ENCODE results near the gene RASD1. TPM values are rescaled to one million over a fixed set of nuclear protein-coding genes. Genes with fewer than 3 reads are reported as not detected.
A peak's percentile ranks its signal among the peaks of the same experiment; 100 is the strongest.
"Not testable (repeated sequence)": the region's sequence is repeated elsewhere in the genome, so short reads cannot be mapped to it uniquely, and the experiment has no call there.

The RASD1 gene
- polyA plus RNA-seq, 4 donors: 0.74 to 1.3 (median 0.89) TPM

DNA sequence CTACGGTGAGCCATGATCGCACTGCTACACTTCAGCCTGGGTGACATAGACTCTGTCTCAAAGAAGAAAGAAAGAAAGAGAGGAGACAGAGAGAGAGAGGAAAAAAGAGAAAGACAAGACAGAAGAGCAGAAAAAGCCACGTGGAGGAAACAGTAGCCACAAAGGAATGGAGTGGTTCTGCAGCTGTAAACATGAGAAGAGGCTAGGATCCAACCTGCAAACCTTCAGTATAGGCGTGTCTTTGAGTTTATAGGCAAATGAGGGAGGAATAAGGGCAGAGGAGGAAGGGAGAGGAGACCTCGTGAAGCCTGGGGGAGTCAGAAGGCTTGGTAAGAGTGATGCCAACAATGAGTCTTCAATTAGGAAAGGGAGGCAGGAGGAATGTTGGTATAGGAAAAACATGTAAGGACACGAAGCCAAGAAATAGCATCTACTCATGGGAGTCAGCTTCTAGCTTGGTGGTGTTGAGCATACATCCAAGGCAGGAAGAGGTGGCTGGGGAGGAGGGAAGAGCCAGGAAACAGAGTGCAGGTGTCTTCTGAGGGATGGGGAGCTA, 15.5 kb downstream of the RASD1 start:
- DNase-seq (ENCODE audit: low read depth in 4 of 4, low spot score in 3 of 4): no peak

GRCh38 chr17:17479209-17479608, 17.0 kb downstream of the RASD1 start:
- no peak for DNase-seq (ENCODE audit: low read depth in 4 of 4, low spot score in 3 of 4)

DNA sequence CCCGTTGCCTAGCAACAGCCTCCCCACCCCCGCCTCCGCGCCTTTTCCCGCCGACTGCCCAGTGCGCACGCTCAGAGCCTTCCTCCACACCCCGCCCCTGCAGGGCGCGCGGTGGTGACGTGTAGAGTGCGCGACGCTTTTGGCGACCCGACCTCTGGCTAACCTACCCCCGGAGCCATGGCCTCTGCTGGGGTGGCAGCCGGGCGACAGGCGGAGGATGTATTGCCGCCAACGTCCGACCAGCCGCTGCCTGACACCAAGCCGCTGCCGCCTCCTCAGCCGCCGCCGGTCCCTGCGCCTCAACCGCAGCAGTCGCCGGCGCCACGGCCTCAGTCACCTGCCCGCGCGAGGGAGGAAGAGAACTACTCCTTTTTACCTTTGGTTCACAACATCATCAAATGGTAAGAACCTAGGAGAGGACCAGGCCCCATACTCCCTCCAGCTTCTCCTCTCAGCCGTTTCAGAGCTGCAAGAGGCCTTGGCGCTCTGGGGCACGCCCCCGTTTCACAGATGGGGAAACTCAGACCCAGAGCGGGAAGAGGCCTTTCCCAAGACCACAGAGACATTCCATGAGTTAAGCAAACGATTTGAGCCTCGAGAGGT, 19.2 kb downstream of the RASD1 start, which contains the start of gene MED9:
Gene MED9, plus strand, starts transcription at position 136 of the 603 bp plus-strand sequence. Its CDS starts 42 bp downstream, at position 178.
- DNase-seq (ENCODE audit: low read depth in 4 of 4, low spot score in 3 of 4): peak; percentile 83 to 88 (median 87)

DNA sequence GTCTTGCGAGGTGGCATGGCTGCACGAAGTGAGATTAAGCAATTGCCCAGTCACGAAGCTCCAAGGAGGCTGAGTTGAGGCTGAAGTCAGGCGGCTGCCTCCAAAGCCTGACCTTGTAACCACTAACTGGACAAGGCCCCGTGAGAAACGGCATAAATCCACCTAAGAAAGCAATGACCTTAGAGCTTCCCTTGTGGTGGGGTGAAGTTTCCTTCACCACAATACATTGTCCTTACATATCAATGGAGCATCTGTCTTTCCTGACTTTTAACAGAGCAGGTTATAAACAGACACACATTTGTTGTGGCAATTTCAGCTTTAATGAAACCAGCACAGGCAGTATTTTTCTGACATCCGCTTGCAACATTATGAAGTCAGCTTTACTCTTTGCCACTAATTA, 21.9 kb downstream of the RASD1 start:
- DNase-seq (ENCODE audit: low read depth in 4 of 4, low spot score in 3 of 4): no peak

DNA sequence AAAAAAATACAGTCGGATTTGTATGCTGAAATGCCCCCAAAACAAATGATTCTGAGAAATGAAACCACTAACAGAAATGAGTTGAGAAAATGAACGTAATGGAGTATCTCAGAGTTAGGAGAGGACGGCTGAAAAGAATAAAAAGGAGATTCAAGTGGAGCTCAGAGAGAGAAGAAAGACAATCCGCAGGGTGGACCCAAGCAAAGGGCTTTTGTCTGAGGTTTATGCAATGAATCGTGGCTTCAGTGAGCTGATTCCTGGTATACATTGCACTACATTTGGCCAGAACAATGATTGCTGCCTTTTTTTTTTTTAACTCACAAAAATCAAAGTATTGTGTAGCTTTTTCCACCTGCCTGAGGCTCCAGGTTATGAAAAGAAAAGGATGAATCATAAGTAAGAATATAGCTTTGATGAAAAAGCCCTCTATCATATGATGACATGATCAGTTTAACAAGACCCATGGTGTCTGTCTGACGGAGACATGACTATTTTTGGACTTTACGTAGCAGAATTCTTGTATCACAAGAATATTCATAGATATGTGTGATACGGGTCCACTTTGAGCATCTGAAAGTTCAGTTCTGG, 23.8 kb downstream of the RASD1 start:
- no peak for DNase-seq (ENCODE audit: low read depth in 4 of 4, low spot score in 3 of 4)

- DNase-seq (ENCODE audit: low read depth in 4 of 4, low spot score in 3 of 4): no peak
These were observed 26.2 kb downstream of the RASD1 start for GRCh38 chr17:17469996-17470395.

DNA sequence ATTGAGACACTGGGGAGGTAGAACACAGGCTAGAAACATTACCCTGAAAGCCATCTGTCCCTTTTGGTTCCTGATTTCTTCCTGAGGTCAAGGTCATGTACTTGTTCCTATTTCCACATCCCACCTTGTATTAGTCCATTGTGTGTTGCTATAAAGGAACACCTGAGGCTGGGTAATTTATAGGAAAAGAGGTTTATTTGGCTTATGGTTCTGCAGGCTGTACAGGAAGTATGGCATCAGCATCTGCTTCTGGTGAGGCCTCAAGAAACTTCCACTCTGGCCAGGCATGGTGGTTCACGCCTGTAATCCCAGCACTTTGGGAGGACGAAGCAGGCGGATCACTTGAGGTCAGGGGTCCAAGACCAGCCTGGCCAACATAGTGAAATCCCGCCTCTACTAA, 26.8 kb downstream of the RASD1 start:
- DNase-seq (ENCODE audit: low read depth in 4 of 4, low spot score in 3 of 4): no peak

DNA sequence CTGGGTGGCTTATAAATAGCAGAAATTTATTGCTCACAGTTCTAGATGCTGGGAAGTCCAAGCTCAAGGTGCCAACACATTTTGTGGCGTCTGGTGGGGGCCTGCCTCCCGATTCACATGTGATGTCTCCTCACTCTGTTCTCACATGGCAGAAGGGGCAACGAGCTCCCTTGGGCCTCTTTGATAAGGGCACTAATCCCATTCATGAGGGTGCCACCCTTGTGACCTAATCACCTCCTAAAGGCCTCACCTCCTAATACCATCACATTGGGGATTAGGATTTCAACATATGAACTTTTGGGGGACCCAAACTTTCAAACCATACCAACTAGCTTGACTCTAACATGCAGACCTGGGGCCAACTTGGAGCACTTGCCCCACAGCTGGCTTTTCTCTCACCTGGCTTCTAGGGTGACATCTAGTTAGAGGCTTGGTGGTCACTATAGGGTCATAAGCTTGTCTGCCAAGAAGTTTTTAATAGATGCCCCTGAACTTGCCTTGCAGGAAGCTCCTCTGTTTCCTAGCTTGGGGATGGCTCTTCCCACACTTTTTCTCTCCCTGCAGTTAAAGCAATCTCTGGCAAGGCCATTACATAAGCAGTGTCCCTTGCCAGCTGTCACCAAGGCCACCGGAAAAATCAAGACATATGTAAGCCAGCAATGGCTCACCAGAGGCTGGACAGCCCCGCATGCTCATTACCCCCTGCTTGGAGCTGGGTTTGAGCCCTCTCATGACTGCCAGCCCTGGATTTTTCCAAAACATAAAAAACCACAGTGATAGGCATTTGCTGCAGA, 27.8 kb downstream of the RASD1 start:
- DNase-seq (ENCODE audit: low read depth in 4 of 4, low spot score in 3 of 4): no peak

- no peak for DNase-seq (ENCODE audit: low read depth in 4 of 4, low spot score in 3 of 4)
These were observed 28.5 kb downstream of the RASD1 start for GRCh38 chr17:17467720-17468119.

DNA sequence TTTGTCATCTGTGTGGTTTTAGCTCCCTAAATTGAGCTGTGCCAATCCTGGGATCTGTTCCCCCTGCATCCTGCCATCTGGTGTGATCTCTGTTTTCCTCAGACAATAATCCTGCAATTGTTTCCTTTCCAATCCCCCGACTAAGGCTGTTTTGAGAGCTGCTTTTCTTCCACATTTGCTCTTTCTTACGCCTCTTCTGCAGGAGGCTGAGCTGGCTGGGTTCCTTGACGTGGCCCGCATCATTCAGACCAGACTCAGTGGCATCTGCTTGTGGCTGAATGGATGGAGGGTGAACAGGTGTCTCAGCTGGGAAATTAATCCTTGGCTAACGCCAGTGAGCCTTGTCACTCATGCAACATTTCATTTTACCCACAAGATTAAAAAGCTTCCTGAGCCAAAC, 29.2 kb downstream of the RASD1 start:
- DNase-seq (ENCODE audit: low read depth in 4 of 4, low spot score in 3 of 4): no peak

GRCh38 chr17:17466511-17466910, 29.7 kb downstream of the RASD1 start:
- DNase-seq (ENCODE audit: low read depth in 4 of 4, low spot score in 3 of 4): no peak

DNA sequence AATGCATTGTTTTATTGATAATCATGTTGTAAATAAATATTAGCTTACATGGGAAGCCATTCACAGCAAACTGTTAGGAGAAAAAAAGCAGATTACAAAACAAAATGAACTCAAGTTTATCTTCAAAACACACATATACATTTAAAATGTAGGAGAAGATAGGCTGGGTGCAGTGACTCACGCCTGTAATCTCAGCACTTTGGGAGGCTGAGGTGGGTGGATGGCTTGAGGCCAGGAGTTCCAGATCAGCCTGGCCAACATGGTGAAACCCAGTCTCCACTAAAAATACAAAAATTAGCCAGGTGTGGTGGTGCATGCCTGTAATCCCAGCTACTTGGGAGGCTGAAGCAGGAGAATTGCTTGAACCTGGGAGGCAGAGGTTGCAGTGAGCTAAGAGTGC, 30.3 kb downstream of the RASD1 start:
- DNase-seq (ENCODE audit: low read depth in 4 of 4, low spot score in 3 of 4): not testable (repeated sequence)

- DNase-seq (ENCODE audit: low read depth in 4 of 4, low spot score in 3 of 4): no peak
These were observed 32.4 kb downstream of the RASD1 start for GRCh38 chr17:17463821-17464220.

GRCh38 chr17:17462048-17462824, 34.0 kb downstream of the RASD1 start:
- DNase-seq (ENCODE audit: low read depth in 4 of 4, low spot score in 3 of 4): no peak

- no peak for DNase-seq (ENCODE audit: low read depth in 4 of 4, low spot score in 3 of 4)
These were observed 36.2 kb downstream of the RASD1 start for GRCh38 chr17:17460038-17460437.

DNA sequence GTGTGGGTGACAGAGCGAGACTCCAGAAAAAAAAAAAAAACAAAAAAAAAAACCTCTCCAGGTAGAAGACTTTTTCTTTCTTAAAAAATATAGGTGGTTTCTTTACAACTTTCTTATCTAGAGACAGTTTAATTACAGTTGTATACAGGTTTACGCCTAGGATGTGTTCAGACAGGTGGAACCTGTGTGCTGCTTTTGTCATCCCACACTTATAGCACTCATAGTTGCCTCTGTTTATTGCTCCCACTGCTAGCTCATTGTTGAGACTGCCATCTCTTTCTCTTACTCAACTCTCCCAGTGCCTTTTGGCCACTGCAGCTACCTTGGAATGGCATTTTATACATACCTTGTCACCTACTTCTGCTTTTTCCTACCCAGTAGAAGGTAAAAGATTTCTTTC, 38.5 kb downstream of the RASD1 start:
- no peak for DNase-seq (ENCODE audit: low read depth in 4 of 4, low spot score in 3 of 4)

GRCh38 chr17:17456251-17456650, 39.9 kb downstream of the RASD1 start:
- no peak for DNase-seq (ENCODE audit: low read depth in 4 of 4, low spot score in 3 of 4)

- no peak for DNase-seq (ENCODE audit: low read depth in 4 of 4, low spot score in 3 of 4)
These were observed 41.0 kb downstream of the RASD1 start for GRCh38 chr17:17455173-17455572.

GRCh38 chr17:17454700-17455099, 41.5 kb downstream of the RASD1 start:
- DNase-seq (ENCODE audit: low read depth in 4 of 4, low spot score in 3 of 4): not testable (repeated sequence)

GRCh38 chr17:17454276-17454675, 41.9 kb downstream of the RASD1 start:
- DNase-seq (ENCODE audit: low read depth in 4 of 4, low spot score in 3 of 4): no peak

DNA sequence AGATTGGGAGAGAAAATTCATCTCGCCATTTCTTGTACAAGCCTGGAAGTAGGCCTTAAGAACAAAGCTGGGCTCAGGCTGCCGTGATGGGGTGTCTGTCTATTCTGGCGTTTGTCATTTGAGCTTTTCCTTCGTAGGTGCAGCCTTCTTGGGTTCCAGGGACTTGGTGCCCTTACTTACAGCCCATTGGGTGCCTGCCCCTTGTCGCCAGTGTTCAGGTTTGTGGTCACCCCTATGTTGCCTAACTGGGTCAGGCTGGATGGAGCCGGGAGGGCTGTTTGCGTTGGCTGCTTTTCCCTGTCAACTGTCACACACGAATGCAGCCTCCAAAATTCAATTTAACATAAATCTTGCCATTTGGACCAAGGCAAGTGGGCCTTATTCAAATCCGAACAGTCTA, 43.1 kb downstream of the RASD1 start:
- DNase-seq (ENCODE audit: low read depth in 4 of 4, low spot score in 3 of 4): no peak

All from right renal pelvis (tissue), 4 donors.